Measurements from ENCODE around the gene RAVER1. TPM values are rescaled to one million over a fixed set of nuclear protein-coding genes. Genes with fewer than 3 reads are reported as not detected.

The RAVER1 gene
- polyA plus RNA-seq, 3 donors from 2014 or later, result 8.7 to 31.5 (median 9.7) TPM

GRCh38 chr19:10295305-10295846 is 38.0 kb downstream of the RAVER1 start:
- Mint-ChIP-seq H3K4me1 (peaks cover 37 to 41% of the 10 kb centered on the region in 2 donors), H3K9me3 (peaks cover 0 to 3% (median 0%) of the 10 kb centered on the region in 6 donors), H3K27me3 (ENCODE audit: low read depth in 3 of 3) (peaks cover 32 to 48% (median 42%) of the 10 kb centered on the region in 3 donors), H3K27ac (peak overlapping the region; percentile 31 to 95 (median 85)), H3K36me3 (no peaks in the 10 kb centered on the region), H3K4me3 (peak overlapping the region; percentile 87 to 95 (median 91))
- DNase-seq, result peak; percentile 74 to 81 (median 79)

- DNase-seq, result no peak
- Mint-ChIP-seq H3K4me1 (peaks cover 45 to 47% of the 10 kb centered on the region in 2 donors), H3K4me3 (peak overlapping the region; percentile 29 to 92 (median 49)), H3K9me3 (peaks cover 0 to 3% (median 0%) of the 10 kb centered on the region in 6 donors), H3K27ac (no peak overlapping the region), H3K27me3 (ENCODE audit: low read depth in 3 of 3) (peaks cover 36 to 55% (median 47%) of the 10 kb centered on the region in 3 donors), H3K36me3 (no peaks in the 10 kb centered on the region)
Measured at GRCh38 chr19:10294368-10294697, 39.0 kb downstream of the RAVER1 start.

- Mint-ChIP-seq H3K4me3 (peak overlapping the region in 2 of 5 donors; percentile 86 to 90), H3K27ac (peak overlapping the region in 2 of 6 donors; percentile 39 to 75), H3K9me3 (peaks cover 0 to 3% (median 0%) of the 10 kb centered on the region in 6 donors), H3K36me3 (no peaks in the 10 kb centered on the region), H3K27me3 (ENCODE audit: low read depth in 3 of 3) (peaks cover 41 to 58% (median 47%) of the 10 kb centered on the region in 3 donors), H3K4me1 (peaks cover 50 to 53% of the 10 kb centered on the region in 2 donors)
- DNase-seq, result no peak
Measured at GRCh38 chr19:10293637-10294367, 39.5 kb downstream of the RAVER1 start.

- peak overlapping the region in 5 of 6 donors; percentile 21 to 75 (median 50) for H3K27ac Mint-ChIP-seq
- H3K27me3 Mint-ChIP-seq (ENCODE audit: low read depth in 3 of 3), result peaks cover 43 to 64% (median 52%) of the 10 kb centered on the region in 3 donors
- peak overlapping the region; percentile 83 to 90 (median 85) for H3K4me3 Mint-ChIP-seq
- peaks cover 0 to 3% (median 0%) of the 10 kb centered on the region in 6 donors for H3K9me3 Mint-ChIP-seq
- no peaks in the 10 kb centered on the region for H3K36me3 Mint-ChIP-seq
- DNase-seq, result peak in 2 of 3 donors; percentile 23 to 34
- peaks cover 58% of the 10 kb centered on the region in 2 donors for H3K4me1 Mint-ChIP-seq
Measured at GRCh38 chr19:10292789-10293636, 40.3 kb downstream of the RAVER1 start.

GRCh38 chr19:10292206-10292788 is 41.0 kb downstream of the RAVER1 start:
- DNase-seq, result peak; percentile 71 to 73 (median 72)
- H3K36me3 Mint-ChIP-seq, result no peaks in the 10 kb centered on the region
- H3K27ac Mint-ChIP-seq, result peak overlapping the region in 5 of 6 donors; percentile 39 to 73 (median 50)
- peaks cover 48 to 72% (median 56%) of the 10 kb centered on the region in 3 donors for H3K27me3 Mint-ChIP-seq (ENCODE audit: low read depth in 3 of 3)
- peak overlapping the region; percentile 83 to 90 (median 85) for H3K4me3 Mint-ChIP-seq
- peaks cover 65% of the 10 kb centered on the region in 2 donors for H3K4me1 Mint-ChIP-seq
- H3K9me3 Mint-ChIP-seq, result peaks cover 0 to 3% (median 0%) of the 10 kb centered on the region in 6 donors

- peaks cover 71% of the 10 kb centered on the region in 2 donors for H3K4me1 Mint-ChIP-seq
Measured at GRCh38 chr19:10291554-10292205, 41.6 kb downstream of the RAVER1 start.

GRCh38 chr19:10290876-10291553 is 42.3 kb downstream of the RAVER1 start:
- Mint-ChIP-seq H3K27me3 (ENCODE audit: low read depth in 3 of 3) (peaks cover 54 to 81% (median 59%) of the 10 kb centered on the region in 3 donors), H3K4me3 (peak overlapping the region; percentile 83 to 90 (median 85)), H3K9me3 (peaks cover 0 to 2% (median 0%) of the 10 kb centered on the region in 6 donors), H3K36me3 (peaks cover 2 to 6% (median 3%) of the 10 kb centered on the region in 3 donors), H3K4me1 (peaks cover 78% of the 10 kb centered on the region in 2 donors), H3K27ac (peak overlapping the region in 3 of 6 donors; percentile 32 to 71 (median 39))
- peak; percentile 54 to 59 (median 55) for DNase-seq

More at GRCh38 chr19:10291554-10292205, 41.6 kb downstream of the RAVER1 start:
- H3K4me3 Mint-ChIP-seq, result peak overlapping the region; percentile 83 to 90 (median 85)
- H3K36me3 Mint-ChIP-seq, result no peaks in the 10 kb centered on the region
- peaks cover 54 to 76% (median 59%) of the 10 kb centered on the region in 3 donors for H3K27me3 Mint-ChIP-seq (ENCODE audit: low read depth in 3 of 3)
- H3K9me3 Mint-ChIP-seq, result peaks cover 0 to 3% (median 0%) of the 10 kb centered on the region in 6 donors
- peak overlapping the region in 4 of 6 donors; percentile 39 to 73 (median 56) for H3K27ac Mint-ChIP-seq
- DNase-seq, result peak in 1 of 3 donors; percentile 17

GRCh38 chr19:10290357-10290875 is 42.9 kb downstream of the RAVER1 start:
- Mint-ChIP-seq H3K4me1 (peaks cover 76 to 78% of the 10 kb centered on the region in 2 donors), H3K4me3 (peak overlapping the region; percentile 83 to 90 (median 85)), H3K9me3 (peaks cover 0 to 2% (median 0%) of the 10 kb centered on the region in 6 donors), H3K27me3 (ENCODE audit: low read depth in 3 of 3) (peaks cover 51 to 77% (median 54%) of the 10 kb centered on the region in 3 donors), H3K36me3 (peaks cover 8 to 11% (median 9%) of the 10 kb centered on the region in 3 donors), H3K27ac (peak overlapping the region in 1 of 6 donors; percentile 39)
- DNase-seq, result no peak

- H3K4me1 Mint-ChIP-seq, result peaks cover 77 to 82% of the 10 kb centered on the region in 2 donors
- peaks cover 0 to 4% (median 0%) of the 10 kb centered on the region in 6 donors for H3K9me3 Mint-ChIP-seq
- peak within 1 kb of the TSS in 3 of 6 donors; percentile 41 to 66 (median 49) for H3K27ac Mint-ChIP-seq
- H3K4me3 Mint-ChIP-seq, result peak within 1 kb of the TSS; percentile 83 to 90 (median 85)
- peaks cover 13 to 17% (median 14%) of the 10 kb centered on the region in 3 donors for H3K36me3 Mint-ChIP-seq
- H3K27me3 Mint-ChIP-seq (ENCODE audit: low read depth in 3 of 3), result peaks cover 50 to 77% (median 51%) of the 10 kb centered on the region in 3 donors
- peak in 2 of 3 donors; percentile 24 to 36 for DNase-seq
Measured at GRCh38 chr19:10289836-10290356, 43.4 kb downstream of the RAVER1 start, which contains the start of gene ICAM5. TSS of gene ICAM5 (plus strand) at chr19:10289952. CDS start at chr19:10290044, 92 bp downstream.

GRCh38 chr19:10289167-10289835 is 44.0 kb downstream of the RAVER1 start:
- H3K9me3 Mint-ChIP-seq, result peaks cover 0 to 4% (median 0%) of the 10 kb centered on the region in 6 donors
- H3K27me3 Mint-ChIP-seq (ENCODE audit: low read depth in 3 of 3), result peaks cover 44 to 75% (median 49%) of the 10 kb centered on the region in 3 donors
- H3K4me1 Mint-ChIP-seq, result peaks cover 75 to 83% of the 10 kb centered on the region in 2 donors
- peaks cover 18% of the 10 kb centered on the region in 3 donors for H3K36me3 Mint-ChIP-seq
- H3K27ac Mint-ChIP-seq, result peak overlapping the region in 3 of 6 donors; percentile 41 to 66 (median 49)
- H3K4me3 Mint-ChIP-seq, result peak overlapping the region; percentile 78 to 85 (median 83)
- peak; percentile 57 to 68 (median 63) for DNase-seq

GRCh38 chr19:10288662-10289166 is 44.6 kb downstream of the RAVER1 start:
- peaks cover 44 to 70% (median 48%) of the 10 kb centered on the region in 3 donors for H3K27me3 Mint-ChIP-seq (ENCODE audit: low read depth in 3 of 3)
- H3K4me3 Mint-ChIP-seq, result peak overlapping the region; percentile 78 to 85 (median 83)
- peaks cover 0 to 4% (median 0%) of the 10 kb centered on the region in 6 donors for H3K9me3 Mint-ChIP-seq
- H3K4me1 Mint-ChIP-seq, result peaks cover 75 to 83% of the 10 kb centered on the region in 2 donors
- peak overlapping the region in 3 of 6 donors; percentile 41 to 66 (median 49) for H3K27ac Mint-ChIP-seq
- no peak for DNase-seq
- peaks cover 18 to 22% (median 18%) of the 10 kb centered on the region in 3 donors for H3K36me3 Mint-ChIP-seq

Data from immature natural killer cell (primary cell).